Activated T-cell treated with anti-CD3 and anti-CD28 coated beads, Interleukin-2, amount 50 U/mL, for 48 hours (primary cell): ENCODE results near the gene COL13A1.

Experiments used
- DNase-seq, 2 experiments: peaks; one replicate each; pipeline ENCODE4 v3.0.0-alpha.2; 2020

Gene COL13A1

GRCh38 chr10:69825604-69826003 lies 23.9 kb downstream of the COL13A1 start:
- no peak for DNase-seq

DNA sequence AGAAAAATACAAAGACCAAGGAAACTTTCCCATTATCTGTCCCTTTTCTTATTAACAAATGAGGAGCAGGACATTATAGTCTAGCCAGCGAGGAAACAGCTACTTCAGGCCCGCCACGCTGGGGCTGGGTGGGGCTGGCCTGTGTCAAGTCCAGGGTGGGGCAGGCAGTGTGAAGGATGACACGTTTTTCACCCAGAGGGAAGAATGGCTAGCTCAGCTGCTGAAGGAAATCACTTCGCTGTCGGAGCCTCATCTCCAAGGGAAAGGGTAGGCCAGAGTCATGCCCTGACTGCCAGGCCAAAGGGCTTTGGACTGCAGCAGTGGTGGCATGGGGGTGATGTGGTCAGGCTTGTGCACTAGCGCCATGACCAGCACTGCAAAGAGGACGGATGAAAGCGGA lies 24.4 kb downstream of the COL13A1 start:
- no peak for DNase-seq

DNA sequence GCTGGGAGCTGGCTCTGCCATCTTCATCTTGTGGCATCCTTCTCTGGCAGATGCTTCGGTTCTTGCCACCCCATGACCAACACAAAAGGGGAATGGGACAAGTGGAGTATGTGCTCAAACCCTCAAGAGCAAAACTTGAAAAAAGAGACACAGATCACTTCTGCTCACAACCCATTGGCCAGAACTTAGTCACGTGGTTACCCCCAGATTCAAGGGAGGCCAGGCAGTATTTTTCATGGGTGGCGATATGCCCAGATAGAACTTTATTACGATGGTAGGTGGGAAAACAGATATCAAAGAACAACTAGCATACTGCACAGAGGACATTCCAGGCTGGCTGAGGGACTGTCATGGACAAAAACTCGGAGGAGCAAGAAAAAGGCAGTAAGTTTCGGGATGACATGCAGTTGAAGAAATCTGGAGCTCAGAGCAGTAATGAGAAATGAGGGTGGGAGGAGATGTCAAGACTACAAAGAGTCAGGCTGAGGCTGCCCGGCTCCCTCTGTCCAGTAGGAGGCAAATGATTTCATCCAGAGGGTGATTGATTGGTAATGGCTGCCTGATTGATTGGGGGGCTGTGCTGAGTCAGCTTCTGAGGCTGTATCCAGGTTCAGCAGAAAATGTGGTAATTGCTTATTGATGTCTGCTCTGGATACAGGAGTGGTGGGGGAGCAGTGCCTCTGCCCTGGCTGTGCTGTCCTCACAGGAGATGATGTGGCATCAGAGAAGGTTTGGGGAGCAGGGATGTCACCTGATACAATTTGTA lies 25.3 kb downstream of the COL13A1 start:
- DNase-seq: no peak

GRCh38 chr10:69828144-69828870 lies 26.6 kb downstream of the COL13A1 start:
- DNase-seq: no peak

- no peak for DNase-seq
Observed at GRCh38 chr10:69829775-69830174, 28.1 kb downstream of the COL13A1 start.

- DNase-seq: no peak
Observed at GRCh38 chr10:69831231-69831855, 29.6 kb downstream of the COL13A1 start.

GRCh38 chr10:69835233-69835632 lies 33.5 kb downstream of the COL13A1 start:
- no peak for DNase-seq

DNA sequence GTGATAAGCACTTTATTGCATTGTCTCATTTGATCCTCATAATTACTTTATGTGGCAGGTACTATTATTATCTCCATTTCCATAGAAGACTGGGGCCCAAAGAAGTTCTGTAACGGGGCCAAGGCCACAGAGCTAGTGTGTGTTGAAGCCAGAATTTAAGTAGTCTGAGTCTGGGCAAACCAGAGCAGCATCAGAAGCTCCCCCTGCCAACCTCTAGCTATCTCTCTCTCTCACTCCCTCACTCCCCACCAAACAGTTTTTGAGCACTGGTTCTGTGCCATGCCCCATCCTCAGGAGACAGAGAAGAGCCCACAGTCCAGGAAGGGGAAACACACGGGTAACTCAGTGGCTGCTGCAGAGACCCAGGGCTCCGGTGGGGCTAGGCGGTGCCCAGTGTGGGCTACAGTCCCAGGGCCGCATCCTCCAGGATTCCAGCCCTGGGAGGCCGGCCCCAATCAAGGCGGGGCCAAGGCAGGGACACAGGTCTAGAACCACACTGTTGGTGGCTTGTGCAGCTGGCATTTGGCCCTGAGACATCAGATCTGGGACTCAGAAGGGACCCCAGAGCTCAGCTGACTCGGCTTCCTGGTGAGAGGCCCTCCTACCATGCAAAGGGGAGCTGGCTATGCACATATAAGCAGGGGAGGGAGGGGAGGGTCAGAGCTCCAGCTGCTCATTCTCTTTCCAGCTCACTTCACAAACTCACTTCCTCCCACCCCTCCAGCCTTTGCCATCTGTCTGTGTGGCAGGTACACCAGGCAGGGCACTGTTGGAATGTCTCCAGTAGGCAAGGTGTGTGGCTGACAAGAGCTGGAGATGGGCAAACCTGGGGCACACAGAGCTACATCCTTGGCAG lies 34.4 kb downstream of the COL13A1 start:
- DNase-seq: no peak

- DNase-seq: no peak
Observed at GRCh38 chr10:69836731-69837030, 35.0 kb downstream of the COL13A1 start.

DNA sequence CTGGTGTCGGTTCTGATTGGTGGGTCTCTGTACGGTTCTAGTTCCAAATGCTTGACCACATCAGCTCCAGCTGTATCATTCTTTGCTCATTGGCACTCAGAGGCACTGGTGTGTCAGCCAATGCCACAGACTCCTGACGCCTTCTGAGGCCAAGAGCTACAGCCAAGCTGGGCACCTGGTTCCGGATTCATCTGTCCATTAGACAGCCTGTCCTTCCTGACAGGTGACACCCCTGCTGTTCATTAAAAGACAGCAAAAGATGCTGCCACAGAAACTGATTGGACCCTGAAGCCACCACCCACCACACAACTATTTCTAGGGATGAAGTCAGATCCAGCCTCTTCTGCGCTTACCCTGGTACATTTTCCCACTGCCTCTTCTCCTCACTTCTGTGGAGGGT lies 35.6 kb downstream of the COL13A1 start:
- no peak for DNase-seq

DNA sequence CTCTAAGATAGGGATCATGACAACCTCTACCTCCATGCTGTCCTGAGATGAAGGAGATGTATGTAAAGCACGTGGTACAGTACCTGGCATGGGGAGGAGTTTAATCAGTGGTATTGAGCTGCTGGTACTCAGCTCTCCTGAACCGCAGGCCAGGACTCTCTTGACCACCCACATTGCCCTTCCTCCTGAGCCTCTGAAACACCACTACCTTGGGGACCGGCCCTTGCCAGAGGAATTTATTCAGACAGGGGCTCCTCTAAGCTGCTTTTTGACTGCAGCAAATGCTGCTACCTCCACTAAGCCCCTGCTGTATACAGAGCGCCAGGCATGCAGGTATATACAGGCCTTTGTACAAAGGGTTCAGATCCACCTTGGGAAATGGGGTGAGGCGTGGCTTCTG lies 36.7 kb downstream of the COL13A1 start:
- DNase-seq: no peak

DNA sequence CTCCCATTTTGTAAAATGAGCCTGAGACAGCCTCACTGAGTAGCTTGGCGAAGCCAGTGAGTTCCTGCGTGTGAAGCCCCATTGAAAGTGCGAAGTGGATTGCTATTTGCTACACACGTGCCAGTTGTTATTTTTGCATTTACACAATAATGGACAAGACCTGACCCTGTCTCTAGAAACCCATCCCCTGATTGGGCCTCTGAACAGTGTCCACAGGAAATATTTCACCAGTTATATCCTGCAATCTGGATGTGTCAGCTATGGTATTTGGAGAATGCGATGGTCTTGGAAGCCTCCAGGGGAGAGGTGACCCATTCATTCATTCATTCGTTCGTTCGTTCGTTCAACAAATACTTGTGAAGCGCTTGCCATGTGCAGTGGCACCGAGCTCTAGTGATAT lies 37.1 kb downstream of the COL13A1 start:
- DNase-seq: no peak

- DNase-seq: no peak
Observed at GRCh38 chr10:69839696-69840345, 38.1 kb downstream of the COL13A1 start.

DNA sequence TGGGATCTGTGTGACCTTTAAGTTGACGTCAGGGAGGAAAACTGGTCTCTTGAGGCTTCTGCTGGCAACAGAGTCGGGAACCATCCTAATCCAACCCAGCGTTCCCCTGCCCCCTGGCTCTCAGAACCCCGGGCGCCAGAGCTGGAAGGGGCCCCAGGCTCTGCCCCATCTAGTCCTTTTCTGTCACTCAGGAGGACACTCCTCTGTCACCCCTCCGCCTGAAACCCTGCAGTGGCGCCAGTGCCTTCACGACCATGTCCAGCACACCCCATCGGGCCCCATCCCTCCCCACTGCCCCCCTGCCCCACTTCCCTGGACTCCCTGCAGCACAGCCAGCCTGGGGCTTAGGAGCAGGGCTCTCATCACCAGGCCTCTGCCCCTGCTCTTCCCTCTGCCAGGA lies 39.1 kb downstream of the COL13A1 start:
- DNase-seq: no peak

GRCh38 chr10:69842020-69842419 lies 40.3 kb downstream of the COL13A1 start:
- DNase-seq: peak; percentile 35

DNA sequence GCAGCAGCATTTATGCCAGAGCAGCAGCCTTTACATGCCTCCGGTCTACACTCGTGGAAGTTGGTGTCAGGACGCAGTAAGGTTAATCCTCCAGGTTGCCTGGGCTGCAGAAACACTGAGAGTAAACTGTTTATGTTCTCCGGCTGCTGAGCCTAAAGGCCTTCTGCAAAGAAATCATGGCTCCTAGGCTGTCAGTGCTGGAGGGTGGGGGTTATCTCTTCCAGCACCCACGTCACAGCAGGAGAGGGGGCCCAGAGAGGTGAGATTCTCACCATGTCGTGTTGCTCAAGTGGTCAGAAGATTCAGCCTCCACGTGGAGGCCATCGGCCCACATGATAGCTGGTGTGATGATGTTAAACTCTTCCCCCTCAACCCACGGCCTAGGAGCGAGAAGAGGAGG lies 41.2 kb downstream of the COL13A1 start:
- no peak for DNase-seq

DNA sequence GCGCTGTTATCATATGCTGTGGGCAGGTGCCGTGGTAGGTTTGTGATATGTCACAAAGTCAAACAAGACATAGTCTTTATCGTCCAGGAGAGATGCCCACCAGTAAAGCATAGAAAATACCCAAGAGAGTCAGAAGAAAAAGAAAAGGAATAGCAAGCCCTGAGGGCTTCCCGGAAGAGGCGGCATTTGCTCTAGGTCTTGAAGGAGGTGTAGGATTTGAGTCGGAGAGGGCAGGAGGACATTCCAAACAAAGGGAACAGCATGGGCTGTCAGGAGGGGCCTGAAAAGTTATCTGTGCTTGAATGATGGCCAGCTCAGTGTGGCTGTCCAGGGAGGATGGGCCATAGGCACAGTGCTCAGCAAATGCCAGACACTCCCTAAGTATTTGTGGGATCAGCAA lies 42.2 kb downstream of the COL13A1 start:
- no peak for DNase-seq

GRCh38 chr10:69844698-69845097 lies 43.0 kb downstream of the COL13A1 start:
- DNase-seq: no peak

DNA sequence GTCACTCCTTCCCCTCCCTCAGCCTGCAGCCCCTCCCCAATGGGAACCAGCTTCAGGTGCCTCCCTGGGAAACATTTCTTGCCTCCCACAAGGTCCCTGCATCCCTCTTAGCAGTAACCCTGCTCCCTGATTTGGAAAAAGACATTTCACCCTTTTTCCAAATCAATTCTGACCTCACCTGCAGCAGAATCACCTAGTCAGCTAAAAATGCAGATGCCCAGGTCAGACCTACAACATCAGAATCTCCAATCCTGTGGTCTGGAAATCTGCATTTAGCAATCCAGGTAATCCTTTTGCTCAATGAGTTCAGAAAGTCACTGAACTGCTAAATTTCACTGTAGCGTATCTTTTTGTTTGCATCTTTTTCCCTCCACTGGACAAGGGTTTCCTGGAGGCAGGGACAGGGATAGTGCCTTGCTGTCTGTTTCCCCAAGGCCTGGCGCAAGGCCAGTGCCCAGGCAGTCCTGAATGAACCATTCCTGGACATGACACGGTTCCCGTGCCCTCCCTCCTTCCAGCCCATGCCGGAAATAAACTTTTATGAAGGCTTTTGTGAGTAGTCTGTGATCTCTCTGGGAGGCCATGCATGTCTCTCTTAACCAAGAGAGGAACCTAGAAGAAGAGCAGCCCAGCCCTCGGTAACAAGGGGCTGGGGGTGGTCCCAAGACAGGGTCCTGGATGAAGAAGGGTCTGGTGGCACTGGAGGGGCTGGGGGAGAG lies 44.0 kb downstream of the COL13A1 start:
- no peak for DNase-seq

DNA sequence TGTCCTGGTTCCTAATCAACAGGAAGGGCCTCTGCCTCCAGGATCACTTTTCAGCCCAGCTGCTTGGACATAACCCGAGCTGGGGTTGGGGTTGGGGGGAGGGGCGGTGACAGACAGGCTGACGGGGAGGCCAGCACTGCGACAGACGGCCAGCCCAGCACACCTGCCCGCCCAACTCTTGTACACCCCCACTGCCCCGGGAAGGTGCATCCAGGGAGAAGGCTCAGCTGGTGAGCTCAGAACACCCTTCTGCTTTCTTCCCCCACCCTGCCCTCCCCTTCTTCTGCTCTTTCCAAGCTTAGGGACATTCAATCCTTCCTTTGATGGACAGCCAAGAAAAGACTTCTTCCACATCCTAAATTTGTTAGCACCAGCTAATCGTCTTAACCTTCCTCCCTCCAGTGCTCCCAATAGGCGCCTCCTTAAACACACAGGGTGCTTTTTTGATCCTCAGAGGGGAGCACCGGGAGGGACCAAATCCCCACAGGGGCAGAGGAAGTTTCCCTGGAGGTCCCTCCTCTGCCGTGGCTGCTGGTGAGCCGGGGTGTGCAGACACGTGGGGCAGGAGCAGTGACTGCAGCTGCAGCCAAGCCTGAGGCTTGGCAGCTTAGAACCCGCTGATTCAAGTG lies 44.7 kb downstream of the COL13A1 start:
- DNase-seq: no peak

GRCh38 chr10:69847458-69847857 lies 45.8 kb downstream of the COL13A1 start:
- DNase-seq: no peak

- no peak for DNase-seq
Observed at GRCh38 chr10:69847883-69848282, 46.2 kb downstream of the COL13A1 start.
